HUES64 (cell line): ENCODE measurements around the gene KLRC4. TPM values are rescaled to one million over a fixed set of nuclear protein-coding genes. Genes with fewer than 3 reads are reported as not detected.
A peak's percentile ranks its signal among the peaks of the same experiment; 100 is the strongest.
"Not testable (repeated sequence)": the region's sequence is repeated elsewhere in the genome, so short reads cannot be mapped to it uniquely, and the experiment has no call there.

Experiments
- H3K27ac ChIP-seq: 2 replicates; pipeline ENCODE4 v1.7.0; 2013; ENCODE audit warnings: low read depth, low read length, inconsistent platforms
- H3K27me3 ChIP-seq: 2 replicates; pipeline ENCODE4 v1.6.1; 2013; ENCODE audit warnings: mild to moderate bottlenecking, low read length; ENCODE audit not compliant: insufficient read depth
- H3K36me3 ChIP-seq: 2 replicates; pipeline ENCODE4 v1.6.1; 2013; ENCODE audit warnings: mild to moderate bottlenecking, low read length; ENCODE audit not compliant: insufficient read depth
- H3K4me1 ChIP-seq: 2 replicates; pipeline ENCODE4 v1.6.1; 2013; ENCODE audit warnings: mild to moderate bottlenecking, low read length, moderate library complexity; ENCODE audit not compliant: insufficient read depth
- H3K4me3 ChIP-seq: 2 replicates; pipeline ENCODE4 v1.5.1; 2013; ENCODE audit warnings: mild to moderate bottlenecking, low read length, moderate library complexity
- H3K9ac ChIP-seq: 2 replicates; pipeline ENCODE4 v1.6.1; 2013; ENCODE audit warnings: mild to moderate bottlenecking, low read depth, low read length
- H3K9me3 ChIP-seq: 2 replicates; pipeline ENCODE4 v1.6.1; 2013; ENCODE audit warnings: low read depth, low read length; ENCODE audit not compliant: insufficient read depth
- WGBS: fragments of 150-250, 120-280 bp; methylation state at CpG from one replicate; pipeline ENCODE4 v1.1.7; 2013; ENCODE audit warnings: missing lambda C conversion rate; 5-methylcytosine and 5-hydroxymethylcytosine counted together
- polyA plus RNA-seq, 2 experiments: library from polyadenylated mRNA; stranded (reverse); fragments of 50-300 nt; gene quantifications; one replicate each; pipeline ENCODE4 v1.2.3, GENCODE V29; 2013

KLRC4 gene, protein sequence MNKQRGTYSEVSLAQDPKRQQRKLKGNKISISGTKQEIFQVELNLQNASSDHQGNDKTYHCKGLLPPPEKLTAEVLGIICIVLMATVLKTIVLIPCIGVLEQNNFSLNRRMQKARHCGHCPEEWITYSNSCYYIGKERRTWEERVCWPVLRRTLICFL
- not detected for polyA plus RNA-seq (2013, experiment 1 of 2)
- not detected for polyA plus RNA-seq (2013, experiment 2 of 2)

DNA sequence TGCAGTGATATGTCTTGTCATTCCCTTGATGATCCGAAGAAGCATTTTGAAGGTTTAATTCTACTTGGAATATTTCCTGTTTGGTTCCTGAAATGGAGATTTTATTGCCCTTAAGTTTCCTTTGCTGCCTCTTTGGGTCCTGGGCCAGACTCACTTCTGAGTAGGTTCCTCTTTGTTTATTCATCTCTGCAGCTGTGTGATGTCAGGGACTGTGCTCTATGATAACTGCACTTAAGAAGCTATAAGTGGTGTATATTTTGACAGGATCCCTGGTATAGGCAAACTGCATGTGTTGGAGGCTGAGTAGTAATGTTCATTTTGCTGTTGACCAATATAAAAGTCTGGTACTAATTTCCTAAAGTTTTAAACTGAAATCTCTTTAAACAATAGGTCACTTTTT, at the start of gene KLRC4:
Gene KLRC4 (minus strand): TSS at position 366 of the 400 bp plus-strand sequence. CDS start 182 bp downstream, at position 184.
- H3K4me1 ChIP-seq, result peaks cover 9% of the 10 kb centered on the region
- H3K9me3 ChIP-seq, result no peaks in the 10 kb centered on the region
- H3K9ac ChIP-seq, result no peak within 1 kb of the TSS
- no peak within 1 kb of the TSS for H3K4me3 ChIP-seq
- H3K27me3 ChIP-seq, result no peaks in the 10 kb centered on the region
- 0% methylated on average over 1 of the region's 1 CpG for WGBS
- H3K27ac ChIP-seq, result no peak within 1 kb of the TSS
- no peaks in the 10 kb centered on the region for H3K36me3 ChIP-seq

DNA sequence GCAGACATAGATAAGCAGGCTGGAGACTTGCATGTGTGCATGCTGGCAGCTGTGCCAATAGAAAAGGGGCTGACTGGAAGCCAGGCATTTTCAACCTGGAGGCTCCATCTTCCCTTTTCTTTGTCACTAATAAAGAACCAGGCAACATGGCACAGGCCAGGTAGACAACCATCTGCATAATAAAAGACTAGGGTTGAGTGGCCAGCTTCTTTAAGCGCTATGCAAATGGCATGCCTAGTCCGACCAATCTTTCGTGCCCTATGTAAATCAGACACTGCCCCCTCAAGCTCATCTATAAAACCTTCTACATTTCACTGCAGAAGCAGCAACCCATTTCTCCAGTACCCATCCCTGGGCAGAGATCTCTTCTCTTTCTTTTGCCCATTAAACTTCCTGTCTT, 48.2 kb upstream of the KLRC4 start:
- WGBS, result 84% methylated on average over 3 of the region's 3 CpGs
- peak overlapping the region; percentile 28 for H3K27ac ChIP-seq

DNA sequence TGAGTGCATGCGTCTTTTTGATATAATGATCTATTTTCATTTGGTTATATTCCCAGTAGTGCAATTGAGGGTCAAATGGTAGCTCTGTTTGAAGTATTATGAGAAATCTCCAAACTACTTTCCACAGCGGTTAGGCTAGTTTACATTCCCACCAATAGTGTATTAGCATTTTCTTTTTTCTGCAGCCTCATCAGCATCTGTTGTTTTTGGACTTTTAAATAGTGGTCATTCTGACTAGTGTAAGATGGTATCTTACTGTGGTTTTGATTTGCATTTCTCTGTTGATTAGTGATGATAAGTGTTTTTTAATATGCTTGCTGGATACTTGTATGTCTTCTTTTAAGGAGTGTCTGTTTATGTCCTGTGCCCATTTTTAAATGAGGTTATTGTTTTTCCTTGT, 47.3 kb upstream of the KLRC4 start:
- Histone ChIP-seq H3K27ac (no peak overlapping the region), H3K36me3 (no peaks in the 10 kb centered on the region), H3K27me3 (no peaks in the 10 kb centered on the region), H3K9me3 (peaks cover 7% of the 10 kb centered on the region; the same call in 1 of the 2 replicates), H3K4me1 (peaks cover 7% of the 10 kb centered on the region; the same call in 1 of the 2 replicates), H3K9ac (no peak overlapping the region), H3K4me3 (no peak overlapping the region)
- WGBS, result 86% methylated on average over 1 of the region's 2 CpGs

More for the DNA sequence above, 48.2 kb upstream of the KLRC4 start:
- H3K9ac ChIP-seq, result peak overlapping the region; percentile 45; the same call in 1 of the 2 replicates
- H3K9me3 ChIP-seq, result peaks cover 7% of the 10 kb centered on the region; the same call in 1 of the 2 replicates
- no peak overlapping the region for H3K4me3 ChIP-seq
- H3K27me3 ChIP-seq, result no peaks in the 10 kb centered on the region
- no peaks in the 10 kb centered on the region for H3K36me3 ChIP-seq
- peaks cover 7% of the 10 kb centered on the region; the same call in 1 of the 2 replicates for H3K4me1 ChIP-seq

DNA sequence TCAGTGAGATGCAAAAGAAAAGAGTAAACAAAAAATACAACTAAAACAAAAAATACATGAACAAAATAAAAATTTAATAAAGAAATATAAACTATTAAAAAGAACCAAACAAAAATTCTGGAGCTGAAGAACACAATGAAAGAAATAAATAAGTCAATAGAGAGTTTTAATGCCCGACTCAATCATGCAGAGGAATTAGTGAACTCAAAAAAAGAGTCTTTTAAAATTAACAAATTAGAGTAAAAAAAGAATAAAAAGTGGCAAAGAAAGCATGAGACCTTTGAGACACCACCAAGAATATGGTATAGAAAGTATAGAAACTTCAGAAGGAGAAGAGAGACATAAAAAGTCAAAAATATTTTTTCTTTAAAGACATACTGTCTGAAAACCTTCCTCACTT, 46.2 kb upstream of the KLRC4 start:
- Histone ChIP-seq H3K4me1 (peaks cover 7% of the 10 kb centered on the region; the same call in 1 of the 2 replicates), H3K27me3 (no peaks in the 10 kb centered on the region), H3K9ac (no peak overlapping the region), H3K4me3 (no peak overlapping the region), H3K27ac (no peak overlapping the region), H3K36me3 (no peaks in the 10 kb centered on the region), H3K9me3 (peaks cover 7% of the 10 kb centered on the region; the same call in 1 of the 2 replicates)
- 100% methylated on average over 1 of the region's 1 CpG for WGBS

DNA sequence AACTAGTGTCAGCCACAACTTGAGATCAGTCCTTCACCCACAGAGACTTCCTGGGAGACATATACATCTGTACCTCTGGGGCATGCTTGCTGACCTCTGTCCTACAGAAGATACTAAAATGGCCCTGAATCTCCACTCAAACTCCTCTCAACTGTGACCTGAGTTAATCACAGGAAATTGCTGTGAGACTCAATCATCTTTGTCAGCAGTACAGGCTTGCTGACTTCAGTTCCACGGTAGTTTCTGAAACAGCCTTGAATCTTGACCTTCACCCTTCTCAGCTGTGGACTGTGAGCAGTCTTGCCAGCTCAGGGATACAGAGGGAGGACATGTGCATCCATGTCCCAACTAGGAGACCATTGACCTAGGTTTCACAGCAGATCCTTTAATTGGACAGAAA, 45.0 kb upstream of the KLRC4 start:
- Histone ChIP-seq H3K4me3 (no peak overlapping the region), H3K27me3 (no peaks in the 10 kb centered on the region), H3K36me3 (no peaks in the 10 kb centered on the region), H3K9me3 (peaks cover 7% of the 10 kb centered on the region; the same call in 1 of the 2 replicates), H3K27ac (no peak overlapping the region), H3K9ac (no peak overlapping the region), H3K4me1 (peaks cover 7% of the 10 kb centered on the region; the same call in 1 of the 2 replicates)
- WGBS, result 95% methylated on average over 1 of the region's 1 CpG

DNA sequence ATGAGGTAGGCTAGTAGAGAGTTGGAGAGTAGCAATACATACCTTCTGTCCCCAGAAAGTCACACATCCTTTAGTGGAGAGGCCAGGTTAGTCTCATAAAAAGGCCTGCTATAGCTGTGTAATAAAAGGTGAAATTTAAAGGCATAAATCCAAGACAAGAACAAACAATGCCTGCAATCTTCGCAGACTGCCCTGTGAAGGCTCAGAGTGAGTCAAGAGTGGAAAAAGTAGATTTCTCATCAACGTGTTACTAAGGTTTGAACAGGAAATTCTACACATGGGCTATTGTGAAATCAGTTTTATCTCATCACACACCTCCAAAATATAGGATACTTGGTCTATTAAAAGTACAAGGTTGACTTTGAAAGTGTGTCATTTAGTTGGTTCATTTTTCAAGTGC, 43.6 kb upstream of the KLRC4 start, which contains the start of gene KLRC1:
Gene KLRC1 (minus strand): TSS at position 222 of the 400 bp plus-strand sequence. CDS start 2,221 bp downstream, outside the sequence.
- no peak within 1 kb of the TSS for H3K27ac ChIP-seq
- H3K4me3 ChIP-seq, result no peak within 1 kb of the TSS
- H3K4me1 ChIP-seq, result peaks cover 7% of the 10 kb centered on the region; the same call in 1 of the 2 replicates
- no peaks in the 10 kb centered on the region for H3K27me3 ChIP-seq
- WGBS, result 80% methylated on average over 2 of the region's 2 CpGs
- H3K9me3 ChIP-seq, result peaks cover 4% of the 10 kb centered on the region; the same call in 1 of the 2 replicates
- no peak within 1 kb of the TSS for H3K9ac ChIP-seq
- no peaks in the 10 kb centered on the region for H3K36me3 ChIP-seq

DNA sequence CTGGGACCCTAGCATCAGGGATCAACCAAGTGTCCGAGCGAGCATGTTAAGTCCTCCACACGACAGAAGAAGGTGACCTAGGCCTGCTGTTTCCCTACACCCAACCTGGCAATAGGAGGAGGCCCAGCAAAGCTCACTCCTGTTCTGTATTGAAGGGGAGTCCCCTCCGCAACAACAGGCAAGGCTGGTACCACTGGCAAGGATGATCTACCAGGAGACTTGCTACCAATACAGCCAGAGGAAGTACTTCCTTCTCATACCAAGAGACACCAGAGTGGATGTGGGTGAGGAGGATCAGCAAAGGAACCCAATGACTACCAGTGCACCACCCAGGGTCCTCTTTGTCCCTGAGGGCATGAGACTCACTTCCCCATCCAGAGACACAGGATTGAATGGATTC, 38.7 kb upstream of the KLRC4 start:
- no peak overlapping the region for H3K9ac ChIP-seq
- H3K4me1 ChIP-seq, result no peaks in the 10 kb centered on the region
- H3K9me3 ChIP-seq, result no peaks in the 10 kb centered on the region
- H3K27me3 ChIP-seq, result no peaks in the 10 kb centered on the region
- no peaks in the 10 kb centered on the region for H3K36me3 ChIP-seq
- no peak overlapping the region for H3K4me3 ChIP-seq
- no peak overlapping the region for H3K27ac ChIP-seq
- WGBS, result 95% methylated on average over 4 of the region's 4 CpGs

DNA sequence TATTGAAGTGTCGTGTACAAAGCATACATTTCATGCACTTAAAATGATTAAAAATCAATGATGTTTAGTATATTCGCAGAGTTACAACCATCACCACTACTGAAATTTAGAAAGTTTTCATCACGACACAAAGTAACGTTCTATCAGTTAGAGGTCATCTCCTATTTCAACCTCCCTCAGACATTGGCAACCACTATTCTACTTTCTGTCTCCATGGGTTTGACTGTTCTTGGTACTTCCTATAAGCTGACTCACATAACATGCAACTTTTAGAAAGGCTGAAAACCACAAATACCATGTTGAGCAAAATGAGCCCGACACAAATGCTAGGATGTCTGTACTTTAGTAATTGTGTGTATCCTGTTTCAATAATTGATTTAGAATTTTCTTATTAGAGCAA, 36.5 kb upstream of the KLRC4 start:
- H3K36me3 ChIP-seq, H3K4me1 ChIP-seq, H3K4me3 ChIP-seq, H3K27ac ChIP-seq, H3K9me3 ChIP-seq, H3K27me3 ChIP-seq, H3K9ac ChIP-seq: not testable (repeated sequence)
- WGBS, result 93% methylated on average over 3 of the region's 5 CpGs

DNA sequence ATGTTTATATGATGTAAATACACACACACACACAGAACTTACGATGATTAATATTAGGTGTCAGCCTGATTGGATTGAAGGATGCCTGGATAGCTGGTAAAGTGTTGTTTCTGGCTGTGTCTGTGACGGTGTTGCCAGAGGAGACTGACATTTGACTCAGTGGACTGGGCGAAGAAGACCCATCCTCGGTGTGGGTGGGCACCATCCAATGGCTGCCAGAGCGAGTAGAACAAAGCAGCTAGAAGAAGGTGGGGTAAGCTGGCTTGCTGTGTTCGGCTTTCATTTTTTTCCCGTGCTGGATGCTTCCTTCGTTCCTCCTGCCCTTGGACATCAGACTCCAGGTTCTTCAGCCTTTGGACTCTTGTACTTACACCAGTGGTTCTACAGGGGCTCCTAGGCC, 31.6 kb upstream of the KLRC4 start:
- H3K9ac ChIP-seq, H3K9me3 ChIP-seq, H3K27ac ChIP-seq, H3K27me3 ChIP-seq, H3K4me1 ChIP-seq, H3K4me3 ChIP-seq, H3K36me3 ChIP-seq: not testable (repeated sequence)
- WGBS, result 96% methylated on average over 7 of the region's 8 CpGs

DNA sequence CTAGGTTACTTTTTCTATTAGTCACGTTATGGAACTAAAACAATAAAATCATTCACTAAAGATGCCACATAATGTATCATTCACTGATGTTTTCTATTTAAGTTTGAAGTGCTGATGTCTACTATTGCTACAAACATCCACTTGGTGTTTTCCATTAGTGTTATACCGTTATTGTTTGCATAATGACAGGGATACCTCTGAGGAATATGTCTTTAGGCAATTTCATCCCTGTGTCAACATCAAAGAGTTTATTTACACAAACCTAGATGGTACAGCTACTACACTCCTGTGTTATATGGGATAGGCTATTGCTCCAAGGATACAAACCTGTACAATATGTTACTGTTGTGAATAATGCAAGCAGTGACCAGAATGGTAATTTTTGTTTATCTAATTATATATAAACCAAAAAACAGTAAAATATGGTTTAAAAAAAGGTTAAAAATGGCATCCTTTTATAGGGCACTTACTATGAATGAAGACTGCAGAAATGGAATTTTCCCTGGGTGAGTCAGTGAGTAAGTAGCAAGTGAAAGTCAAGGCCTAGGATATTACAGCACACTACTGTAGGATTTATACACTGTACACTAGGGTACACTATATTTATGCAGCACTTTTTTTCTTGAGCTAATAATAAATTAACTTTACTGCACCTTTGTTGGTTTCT, 30.2 kb upstream of the KLRC4 start:
- H3K27ac ChIP-seq, H3K9me3 ChIP-seq: not testable (repeated sequence)
- WGBS, result 100% methylated on average over 1 of the region's 2 CpGs

DNA sequence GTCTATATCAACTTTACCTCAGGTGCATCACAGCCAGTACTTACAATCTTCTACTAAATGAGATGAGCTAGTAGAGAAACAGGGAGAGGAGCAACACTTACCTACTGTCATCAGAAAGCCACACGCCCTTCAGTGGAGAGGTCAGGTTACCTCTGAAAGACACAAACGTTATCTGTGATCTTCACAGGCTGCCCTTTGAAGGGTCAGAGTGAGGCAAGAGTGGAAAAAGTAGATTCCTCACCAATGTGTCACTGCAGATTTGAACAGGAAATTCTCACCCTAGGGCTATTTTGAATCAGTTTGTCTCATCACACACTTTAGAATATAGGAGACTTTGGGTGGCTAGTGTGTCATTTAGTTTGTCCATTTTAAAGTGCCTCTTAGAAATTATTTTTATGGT, 28.0 kb upstream of the KLRC4 start:
- not testable (repeated sequence) for H3K4me3 ChIP-seq, H3K9ac ChIP-seq, H3K27ac ChIP-seq, H3K4me1 ChIP-seq, H3K36me3 ChIP-seq, H3K9me3 ChIP-seq, H3K27me3 ChIP-seq
- 0% methylated on average over 1 of the region's 2 CpGs for WGBS

More for the DNA sequence above, 30.2 kb upstream of the KLRC4 start:
- not testable (repeated sequence) for H3K36me3 ChIP-seq, H3K27me3 ChIP-seq, H3K4me3 ChIP-seq, H3K4me1 ChIP-seq, H3K9ac ChIP-seq
